DOHH2 (cell line): ENCODE data around the gene MED17.

ENCODE experiments used
- H3F3A ChIP-seq: fragments of 200-600 bp; sonication (generic), shearing (Covaris generic); 2 replicates; pipeline ENCODE4 v1.6.0; 2016; ENCODE audit warnings: antibody characterized with exemption, mild to moderate bottlenecking; ENCODE audit not compliant: control insufficient read depth, insufficient read depth
- H3K27ac ChIP-seq: fragments of 200-600 bp; sonication (generic); 2 replicates; pipeline ENCODE4 v1.5.1; 2014; ENCODE audit warnings: low read depth, mild to moderate bottlenecking, low read length, moderate library complexity
- H3K27me3 ChIP-seq: fragments of 200-600 bp; sonication (generic); 2 replicates; pipeline ENCODE4 v1.6.1; 2014; ENCODE audit warnings: mild to moderate bottlenecking, low read length, mixed read lengths; ENCODE audit not compliant: control insufficient read depth
- H3K36me3 ChIP-seq: fragments of 200-600 bp; sonication (generic); 2 replicates; pipeline ENCODE4 v1.6.1; 2014; ENCODE audit warnings: mild to moderate bottlenecking, low read length, moderate library complexity, mixed read lengths; ENCODE audit not compliant: control insufficient read depth
- H3K4me1 ChIP-seq: fragments of 200-600 bp; sonication (generic); 2 replicates; pipeline ENCODE4 v1.6.1; 2014; ENCODE audit warnings: mild to moderate bottlenecking, low read length, mixed read lengths; ENCODE audit not compliant: control insufficient read depth
- H3K4me2 ChIP-seq: fragments of 200-600 bp; sonication (generic); 2 replicates; pipeline ENCODE4 v1.6.0; 2014; ENCODE audit warnings: mild to moderate bottlenecking, low read length, moderate library complexity
- H3K4me3 ChIP-seq: fragments of 200-600 bp; sonication (generic); 2 replicates; pipeline ENCODE4 v1.5.1; 2014; ENCODE audit warnings: mild to moderate bottlenecking, low read length, mixed read lengths
- H3K79me2 ChIP-seq: fragments of 200-600 bp; sonication (generic); 2 replicates; pipeline ENCODE4 v1.6.1; 2014; ENCODE audit warnings: mild to moderate bottlenecking, low read length, mixed read lengths; ENCODE audit not compliant: control insufficient read depth
- H3K9me2 ChIP-seq: fragments of 200-600 bp; sonication (generic); replicated peaks from 2 replicates; pipeline ENCODE4 v1.6.1; 2014; ENCODE audit warnings: mild to moderate bottlenecking, low read length, mixed read lengths; ENCODE audit not compliant: control insufficient read depth
- H3K9me3 ChIP-seq: fragments of 200-600 bp; sonication (generic); 2 replicates; pipeline ENCODE4 v1.6.1; 2014; ENCODE audit warnings: antibody characterized with exemption, low read length, mixed read lengths; ENCODE audit not compliant: control insufficient read depth, insufficient read depth
- H4K20me1 ChIP-seq: fragments of 200-600 bp; sonication (generic); 2 replicates; pipeline ENCODE4 v1.6.0; 2014; ENCODE audit warnings: low read depth, mild to moderate bottlenecking, antibody characterized with exemption, low read length, moderate library complexity; ENCODE audit not compliant: control insufficient read depth, insufficient read depth
- CTCF ChIP-seq: fragments of 200-600 bp; sonication (generic); IDR thresholded peaks from one replicate; pipeline ENCODE4 v1.5.1; 2014; ENCODE audit warnings: antibody characterized with exemption, mild to moderate bottlenecking, low read depth, low read length; ENCODE audit not compliant: poor library complexity, severe bottlenecking
- EZH2phosphoT487 ChIP-seq: fragments of 200-600 bp; sonication (generic); IDR thresholded peaks from 2 replicates; pipeline ENCODE4 v1.6.1; 2017; ENCODE audit warnings: borderline replicate concordance, mild to moderate bottlenecking, antibody characterized with exemption, low read length, moderate library complexity, mixed read lengths

Gene MED17

GRCh38 chr11:93736129-93736528 lies 48.0 kb upstream of the MED17 start:
- peaks cover 80% of the 10 kb centered on the region for H3K79me2 ChIP-seq
- peak overlapping the region; percentile 30 for H3K27ac ChIP-seq

GRCh38 chr11:93737904-93738612 lies 46.0 kb upstream of the MED17 start:
- Histone ChIP-seq H3K36me3 (peaks cover 84% of the 10 kb centered on the region), H3K4me3 (peak overlapping the region; percentile 87), H4K20me1 (peaks cover 59% of the 10 kb centered on the region), H3K4me2 (peak overlapping the region; percentile 86), H3K4me1 (peaks cover 58% of the 10 kb centered on the region), H3K9me2 (no peaks in the 10 kb centered on the region), H3K9me3 (no peaks in the 10 kb centered on the region), H3F3A (peaks cover 80% of the 10 kb centered on the region), H3K27ac (peak overlapping the region; percentile 91), H3K79me2 (peaks cover 98% of the 10 kb centered on the region), H3K27me3 (no peaks in the 10 kb centered on the region)
- no peak for TF ChIP-seq CTCF
- no peak for TF ChIP-seq EZH2phosphoT487

More at GRCh38 chr11:93736129-93736528, 48.0 kb upstream of the MED17 start:
- H4K20me1 ChIP-seq: peaks cover 72% of the 10 kb centered on the region
- peaks cover 99% of the 10 kb centered on the region for H3F3A ChIP-seq
- no peaks in the 10 kb centered on the region for H3K27me3 ChIP-seq
- H3K4me2 ChIP-seq: peak overlapping the region; percentile 86
- H3K36me3 ChIP-seq: peaks cover 100% of the 10 kb centered on the region
- H3K9me2 ChIP-seq: no peaks in the 10 kb centered on the region
- peaks cover 53% of the 10 kb centered on the region for H3K4me1 ChIP-seq
- H3K9me3 ChIP-seq: no peaks in the 10 kb centered on the region
- peak overlapping the region; percentile 23 for H3K4me3 ChIP-seq
- TF ChIP-seq EZH2phosphoT487 (no peak), CTCF (no peak)

GRCh38 chr11:93738647-93739081 lies 45.4 kb upstream of the MED17 start:
- Histone ChIP-seq H3K4me2 (peak overlapping the region; percentile 86), H3F3A (peaks cover 74% of the 10 kb centered on the region), H3K4me3 (peak overlapping the region; percentile 87), H3K79me2 (peaks cover 99% of the 10 kb centered on the region), H3K27me3 (no peaks in the 10 kb centered on the region), H3K9me3 (no peaks in the 10 kb centered on the region), H3K4me1 (peaks cover 58% of the 10 kb centered on the region), H3K27ac (peak overlapping the region; percentile 91), H3K9me2 (no peaks in the 10 kb centered on the region), H3K36me3 (peaks cover 84% of the 10 kb centered on the region), H4K20me1 (peaks cover 53% of the 10 kb centered on the region)
- no peak for TF ChIP-seq EZH2phosphoT487
- TF ChIP-seq CTCF: no peak
